NB4 (cell line): ENCODE results near the gene EPB41L2.

ENCODE experiments used
- DNase-seq: peaks from one replicate; pipeline ENCODE4 v3.0.0; 2010; ENCODE audit warnings: low read depth
- H3K4me3 ChIP-seq: one replicate; pipeline ENCODE4 v1.5.1; 2011; ENCODE audit warnings: mild to moderate bottlenecking, low read depth, low read length, moderate library complexity
- MYC ChIP-seq: IDR thresholded peaks from 2 replicates; pipeline ENCODE4 v1.6.1; 2011; ENCODE audit warnings: low read depth, low read length
- POLR2A ChIP-seq: IDR thresholded peaks from 2 replicates; pipeline ENCODE4 v1.6.1; 2011; ENCODE audit warnings: mild to moderate bottlenecking; ENCODE audit not compliant: insufficient read length; ENCODE audit errors: extremely low read depth
- TF ChIP-seq, protein P1 (sequence below): IDR thresholded peaks from 2 replicates; pipeline ENCODE4 v1.6.1; 2011; ENCODE audit warnings: low read depth, low read length
- TF ChIP-seq, protein P2 (sequence below): IDR thresholded peaks from one replicate; pipeline ENCODE4 v1.5.1; 2012; ENCODE audit warnings: low read depth, low read length

EPB41L2 gene

DNA sequence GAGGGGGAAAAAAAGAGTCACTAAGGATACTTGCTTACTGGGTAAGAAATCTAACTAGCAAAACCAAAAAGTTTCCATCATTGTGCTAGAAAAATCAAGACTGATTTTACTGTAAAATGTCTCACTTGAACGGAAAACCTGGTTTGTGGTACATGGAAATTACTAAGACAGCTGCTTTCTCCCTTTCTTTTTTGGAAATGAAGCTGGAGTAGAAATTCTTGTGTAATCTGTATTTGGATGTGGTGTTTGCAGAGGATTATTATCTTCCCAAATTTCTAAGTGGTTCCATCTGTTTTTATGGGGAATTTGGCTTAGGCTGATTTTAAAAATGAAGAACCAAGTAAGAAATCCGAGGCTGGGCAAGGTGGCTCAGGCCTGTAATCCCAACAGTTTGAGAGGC lies 20.4 kb downstream of the EPB41L2 start:
- TF ChIP-seq MYC (no peak), POLR2A (no peak)
- TF ChIP-seq, protein P1, sequence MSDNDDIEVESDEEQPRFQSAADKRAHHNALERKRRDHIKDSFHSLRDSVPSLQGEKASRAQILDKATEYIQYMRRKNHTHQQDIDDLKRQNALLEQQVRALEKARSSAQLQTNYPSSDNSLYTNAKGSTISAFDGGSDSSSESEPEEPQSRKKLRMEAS = no peak
- TF ChIP-seq, protein P2, sequence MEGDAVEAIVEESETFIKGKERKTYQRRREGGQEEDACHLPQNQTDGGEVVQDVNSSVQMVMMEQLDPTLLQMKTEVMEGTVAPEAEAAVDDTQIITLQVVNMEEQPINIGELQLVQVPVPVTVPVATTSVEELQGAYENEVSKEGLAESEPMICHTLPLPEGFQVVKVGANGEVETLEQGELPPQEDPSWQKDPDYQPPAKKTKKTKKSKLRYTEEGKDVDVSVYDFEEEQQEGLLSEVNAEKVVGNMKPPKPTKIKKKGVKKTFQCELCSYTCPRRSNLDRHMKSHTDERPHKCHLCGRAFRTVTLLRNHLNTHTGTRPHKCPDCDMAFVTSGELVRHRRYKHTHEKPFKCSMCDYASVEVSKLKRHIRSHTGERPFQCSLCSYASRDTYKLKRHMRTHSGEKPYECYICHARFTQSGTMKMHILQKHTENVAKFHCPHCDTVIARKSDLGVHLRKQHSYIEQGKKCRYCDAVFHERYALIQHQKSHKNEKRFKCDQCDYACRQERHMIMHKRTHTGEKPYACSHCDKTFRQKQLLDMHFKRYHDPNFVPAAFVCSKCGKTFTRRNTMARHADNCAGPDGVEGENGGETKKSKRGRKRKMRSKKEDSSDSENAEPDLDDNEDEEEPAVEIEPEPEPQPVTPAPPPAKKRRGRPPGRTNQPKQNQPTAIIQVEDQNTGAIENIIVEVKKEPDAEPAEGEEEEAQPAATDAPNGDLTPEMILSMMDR = no peak
- no peak for DNase-seq
- no peak overlapping the region for H3K4me3 ChIP-seq

DNA sequence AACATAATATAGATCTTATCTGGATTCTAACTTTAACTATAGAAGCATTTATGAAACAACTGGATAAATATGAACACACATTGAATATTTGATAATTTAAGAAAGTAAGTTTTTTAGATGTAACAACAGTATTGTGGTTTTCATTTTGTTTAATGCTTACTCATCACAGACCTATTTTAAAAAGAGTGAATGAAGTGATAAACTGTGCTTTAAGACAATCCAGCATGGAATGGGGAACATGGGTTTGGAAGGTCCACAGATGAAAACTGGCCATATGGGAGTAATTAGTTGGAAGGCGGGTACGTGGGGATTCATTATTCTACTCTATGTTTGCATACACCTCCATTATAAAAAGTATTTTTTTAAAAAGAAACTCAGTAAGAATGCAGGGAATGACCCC lies 21.2 kb downstream of the EPB41L2 start:
- no peak overlapping the region for H3K4me3 ChIP-seq
- DNase-seq = no peak
- TF ChIP-seq, protein P1 = no peak
- TF ChIP-seq MYC = no peak
- TF ChIP-seq, protein P2 = no peak
- no peak for TF ChIP-seq POLR2A

DNA sequence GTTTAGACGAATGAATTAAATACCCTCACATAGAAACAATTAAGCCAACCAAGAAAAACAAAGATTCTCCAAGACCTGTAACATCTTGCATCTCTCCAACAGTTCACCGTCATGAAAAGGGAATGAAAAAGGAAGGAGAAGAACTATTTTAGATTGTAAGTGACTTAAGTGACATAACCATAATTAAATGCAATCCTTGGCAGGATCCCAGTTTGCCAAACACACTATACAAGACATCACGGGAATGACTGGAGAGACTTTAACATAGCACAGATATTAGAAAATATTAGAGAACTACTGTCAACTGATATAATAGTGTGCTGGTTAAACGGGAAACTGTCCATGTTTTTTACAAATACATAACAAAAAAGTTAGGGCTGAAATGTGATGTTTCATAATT lies 22.2 kb downstream of the EPB41L2 start:
- no peak overlapping the region for H3K4me3 ChIP-seq
- TF ChIP-seq, protein P1 = no peak
- TF ChIP-seq, protein P2 = no peak
- TF ChIP-seq MYC (no peak), POLR2A (no peak)
- DNase-seq = no peak

DNA sequence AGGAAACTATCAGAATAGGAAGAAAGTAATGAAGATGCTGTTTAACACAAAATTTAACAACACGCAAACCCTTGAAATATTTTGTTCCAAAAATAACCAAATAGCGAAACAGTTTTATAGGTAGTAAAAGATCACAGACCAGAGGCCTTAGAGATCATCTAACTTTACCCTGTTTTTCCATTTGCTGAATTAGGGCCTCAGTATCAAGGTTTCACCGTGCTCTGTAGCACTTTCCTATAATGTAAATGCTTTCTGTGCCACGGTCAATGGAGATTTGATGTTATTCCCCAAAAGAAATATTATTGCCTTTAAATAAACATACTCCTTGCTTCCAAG lies 23.7 kb downstream of the EPB41L2 start:
- no peak for TF ChIP-seq POLR2A
- TF ChIP-seq, protein P2 = no peak
- no peak for TF ChIP-seq MYC
- TF ChIP-seq, protein P1 = no peak
- no peak for DNase-seq
- no peak overlapping the region for H3K4me3 ChIP-seq

DNA sequence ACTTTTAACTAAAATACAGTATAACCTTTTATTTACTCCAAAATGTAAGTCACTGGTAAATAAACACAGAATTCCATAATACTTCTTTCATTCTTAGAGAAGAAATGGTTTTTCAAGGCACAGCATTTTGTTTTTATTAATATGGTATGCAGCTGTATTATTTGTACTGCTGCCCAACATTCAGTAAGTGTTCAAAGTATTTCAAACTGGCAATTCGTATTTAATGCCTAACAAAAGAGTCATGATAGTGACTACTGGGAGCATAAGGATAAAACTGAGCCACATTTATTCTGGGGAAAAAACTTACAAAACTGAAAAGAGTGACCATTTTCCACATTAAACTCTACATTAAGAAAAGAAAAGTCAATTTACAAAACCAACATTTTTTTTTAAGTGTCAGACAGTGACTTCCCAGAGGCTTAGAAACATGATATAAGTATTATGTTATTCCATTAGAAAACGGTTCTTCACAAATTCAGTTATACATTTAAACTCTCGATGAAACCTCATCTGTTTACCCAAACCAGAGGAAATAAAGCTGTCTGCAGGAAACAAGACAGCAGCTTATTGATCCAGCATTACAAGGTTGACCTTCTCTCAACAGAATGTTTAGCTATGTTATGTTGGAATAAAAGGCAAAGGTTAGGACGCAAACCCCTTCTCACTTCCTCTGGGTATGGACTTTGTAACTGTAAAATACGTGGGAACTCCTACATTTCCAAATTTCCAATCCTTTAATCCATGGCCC lies 24.3 kb downstream of the EPB41L2 start:
- TF ChIP-seq, protein P2 = no peak
- TF ChIP-seq, protein P1 = no peak
- TF ChIP-seq POLR2A (no peak), MYC (no peak)
- no peak overlapping the region for H3K4me3 ChIP-seq
- DNase-seq = no peak
